ENCODE measurements around the gene MAD1L1.
"Not testable (repeated sequence)": the region's sequence is repeated elsewhere in the genome, so short reads cannot be mapped to it uniquely, and the experiment has no call there.

MAD1L1 gene

DNA sequence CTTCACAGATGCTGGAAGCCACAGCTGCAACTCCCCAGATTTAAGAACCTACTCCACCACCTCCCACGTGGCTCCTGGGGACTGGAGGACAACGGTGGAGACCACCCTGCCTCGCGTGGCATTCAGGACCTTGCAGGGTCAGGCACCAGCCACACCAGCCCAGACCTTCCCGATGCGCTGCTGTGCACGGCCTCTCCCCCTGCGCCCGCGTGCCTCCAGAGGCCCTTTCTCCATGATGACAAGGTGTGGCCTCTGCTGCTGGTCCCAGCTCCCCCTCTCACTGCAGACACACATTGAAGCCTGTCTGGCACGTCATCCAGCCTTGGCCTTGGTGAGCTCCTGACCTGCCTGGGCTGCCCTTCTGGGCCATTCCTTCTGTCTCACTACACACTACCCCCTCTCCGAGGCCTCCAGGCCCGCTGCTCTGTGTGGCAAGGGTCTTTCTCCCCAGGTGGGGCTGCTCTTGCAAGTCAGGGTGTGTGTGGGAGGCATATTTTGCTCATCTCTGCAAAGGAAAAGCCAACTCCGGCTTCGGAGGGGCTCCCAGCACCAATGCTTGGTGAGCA, 254.8 kb downstream of the MAD1L1 start:
- TF ChIP-seq, protein P1, sequence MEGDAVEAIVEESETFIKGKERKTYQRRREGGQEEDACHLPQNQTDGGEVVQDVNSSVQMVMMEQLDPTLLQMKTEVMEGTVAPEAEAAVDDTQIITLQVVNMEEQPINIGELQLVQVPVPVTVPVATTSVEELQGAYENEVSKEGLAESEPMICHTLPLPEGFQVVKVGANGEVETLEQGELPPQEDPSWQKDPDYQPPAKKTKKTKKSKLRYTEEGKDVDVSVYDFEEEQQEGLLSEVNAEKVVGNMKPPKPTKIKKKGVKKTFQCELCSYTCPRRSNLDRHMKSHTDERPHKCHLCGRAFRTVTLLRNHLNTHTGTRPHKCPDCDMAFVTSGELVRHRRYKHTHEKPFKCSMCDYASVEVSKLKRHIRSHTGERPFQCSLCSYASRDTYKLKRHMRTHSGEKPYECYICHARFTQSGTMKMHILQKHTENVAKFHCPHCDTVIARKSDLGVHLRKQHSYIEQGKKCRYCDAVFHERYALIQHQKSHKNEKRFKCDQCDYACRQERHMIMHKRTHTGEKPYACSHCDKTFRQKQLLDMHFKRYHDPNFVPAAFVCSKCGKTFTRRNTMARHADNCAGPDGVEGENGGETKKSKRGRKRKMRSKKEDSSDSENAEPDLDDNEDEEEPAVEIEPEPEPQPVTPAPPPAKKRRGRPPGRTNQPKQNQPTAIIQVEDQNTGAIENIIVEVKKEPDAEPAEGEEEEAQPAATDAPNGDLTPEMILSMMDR (IDR thresholded peaks at IDR 0.05; ENCODE audit: low read depth, low read length, missing control alignments), result no peak
- no peak for DNase-seq (ENCODE audit: low read depth)
- H3K4me3 ChIP-seq (ENCODE audit: low read depth, low read length), result no peak overlapping the region
- in situ Hi-C loops (cut with HindIII; ENCODE audit: low sequenced_read_pairs), result loop anchor here (10.0 kb wide), 1 partner anchor 57 kb away; no protein-coding TSS in a partner anchor

DNA sequence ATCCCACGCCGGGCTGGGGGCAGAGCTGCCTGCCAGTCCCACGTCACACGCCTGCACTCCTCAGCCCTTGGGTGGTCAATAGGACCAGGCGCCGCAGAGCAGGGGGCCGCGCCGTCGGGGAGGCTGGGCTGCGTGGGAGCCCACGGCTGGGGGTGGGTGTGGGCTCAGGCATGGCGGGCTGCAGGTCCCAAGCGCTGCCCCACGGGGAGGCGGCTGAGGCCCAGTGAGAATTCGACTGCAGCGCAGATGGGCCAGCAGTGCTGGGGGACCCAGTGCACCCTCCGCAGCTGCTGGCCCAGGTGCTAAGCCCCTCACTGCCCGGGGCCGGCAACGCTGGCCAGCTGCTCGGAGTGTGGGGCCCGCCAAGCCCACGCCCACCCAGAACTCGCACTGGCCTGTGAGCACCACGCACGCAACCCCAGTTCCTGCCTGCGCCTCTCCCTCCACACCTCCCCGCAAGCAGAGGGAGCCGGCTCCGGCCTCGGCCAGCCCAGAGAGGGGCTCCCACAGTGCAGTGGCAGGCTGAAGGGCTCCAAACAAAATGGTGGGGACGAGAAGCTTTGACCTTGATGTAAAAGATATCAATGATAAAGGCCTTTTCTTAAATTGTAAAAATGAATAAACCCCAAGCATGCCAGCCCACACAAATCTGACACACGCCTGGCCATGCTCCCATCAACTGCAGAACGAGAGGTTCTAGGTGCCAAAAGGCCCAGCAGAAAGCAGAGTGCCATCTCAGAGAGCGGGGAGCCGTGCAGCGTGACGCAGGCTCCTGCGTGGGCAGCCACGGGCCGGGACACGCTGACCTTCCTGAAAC, 255.5 kb downstream of the MAD1L1 start:
- TF ChIP-seq, protein P1 (IDR thresholded peaks at IDR 0.05; ENCODE audit: low read depth, low read length, missing control alignments), result no peak
- in situ Hi-C loops (cut with HindIII; ENCODE audit: low sequenced_read_pairs), result loop anchor here (10.0 kb wide), 1 partner anchor 58 kb away; no protein-coding TSS in a partner anchor
- H3K4me3 ChIP-seq (ENCODE audit: low read depth, low read length), result no peak overlapping the region
- DNase-seq (ENCODE audit: low read depth), result no peak

DNA sequence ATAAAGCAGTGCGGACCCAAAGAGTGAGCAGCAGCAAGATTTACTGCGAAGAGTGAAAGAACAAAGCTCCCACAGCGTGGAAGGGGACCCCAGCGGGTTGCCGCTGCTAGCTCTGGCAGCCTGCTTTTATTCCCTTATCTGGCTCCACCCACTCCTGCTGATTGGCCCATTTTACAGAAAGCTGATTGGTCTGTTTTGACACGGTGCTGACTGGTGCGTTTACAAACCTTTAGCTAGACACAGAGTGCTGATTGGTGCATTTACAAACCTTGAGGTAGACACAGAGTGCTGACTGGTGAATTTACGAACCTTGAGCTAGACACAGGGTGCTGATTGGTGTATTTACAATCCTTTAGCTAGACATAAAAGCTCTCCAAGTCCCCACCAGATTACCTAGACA, 256.2 kb downstream of the MAD1L1 start:
- in situ Hi-C loops (cut with HindIII; ENCODE audit: low sequenced_read_pairs), result loop anchor here (10.0 kb wide), 1 partner anchor 58 kb away; no protein-coding TSS in a partner anchor
- H3K4me3 ChIP-seq (ENCODE audit: low read depth, low read length); DNase-seq (ENCODE audit: low read depth): not testable (repeated sequence)

DNA sequence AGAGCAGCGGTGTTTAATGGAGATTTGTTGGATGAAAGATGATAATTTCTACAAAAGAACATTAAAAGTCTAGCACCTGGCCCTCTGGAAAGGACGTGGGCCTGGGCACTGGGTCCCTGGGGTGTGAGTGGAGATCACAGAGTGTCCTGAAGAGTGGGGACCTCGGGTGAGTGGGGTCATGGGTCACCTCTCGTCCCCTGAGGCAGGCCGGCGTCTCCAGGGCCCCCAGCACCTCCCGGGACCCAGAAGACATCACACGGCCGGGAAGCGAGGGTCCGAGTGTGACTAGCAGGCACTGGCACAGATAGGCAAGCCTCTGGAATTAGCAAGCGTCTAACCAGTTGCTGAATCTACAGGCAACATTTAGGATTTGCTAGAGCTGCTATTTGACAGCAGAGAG, 257.2 kb downstream of the MAD1L1 start:
- no peak overlapping the region for H3K4me3 ChIP-seq (ENCODE audit: low read depth, low read length)
- in situ Hi-C loops (cut with HindIII; ENCODE audit: low sequenced_read_pairs), result loop anchor here (10.0 kb wide), 1 partner anchor 59 kb away; no protein-coding TSS in a partner anchor
- TF ChIP-seq, protein P1 (IDR thresholded peaks at IDR 0.05; ENCODE audit: low read depth, low read length, missing control alignments), result no peak
- no peak for DNase-seq (ENCODE audit: low read depth)

DNA sequence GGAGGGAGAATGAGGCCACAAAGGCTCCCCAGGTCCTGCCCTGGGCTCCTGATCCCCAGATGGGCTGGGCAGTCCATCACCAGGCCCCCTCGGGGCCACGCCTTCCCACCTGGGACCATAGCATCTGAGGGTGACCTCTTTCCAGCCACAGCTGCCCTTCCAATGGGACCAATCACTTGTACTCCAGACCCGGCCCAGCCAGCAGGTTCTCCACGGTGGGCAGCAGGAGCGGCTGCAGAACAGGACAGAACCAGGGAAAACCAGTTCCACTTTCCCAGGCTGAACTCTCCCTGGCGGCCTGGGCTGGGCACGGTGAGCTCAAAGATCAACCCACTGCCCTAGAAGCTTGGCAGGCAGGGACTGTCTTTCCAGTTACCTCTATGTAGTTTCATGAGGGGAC, 257.6 kb downstream of the MAD1L1 start:
- in situ Hi-C loops (cut with HindIII; ENCODE audit: low sequenced_read_pairs), result loop anchor here (10.0 kb wide), 1 partner anchor 60 kb away; no protein-coding TSS in a partner anchor
- TF ChIP-seq, protein P1 (IDR thresholded peaks at IDR 0.05; ENCODE audit: low read depth, low read length, missing control alignments), result no peak
- DNase-seq (ENCODE audit: low read depth), result no peak
- no peak overlapping the region for H3K4me3 ChIP-seq (ENCODE audit: low read depth, low read length)

DNA sequence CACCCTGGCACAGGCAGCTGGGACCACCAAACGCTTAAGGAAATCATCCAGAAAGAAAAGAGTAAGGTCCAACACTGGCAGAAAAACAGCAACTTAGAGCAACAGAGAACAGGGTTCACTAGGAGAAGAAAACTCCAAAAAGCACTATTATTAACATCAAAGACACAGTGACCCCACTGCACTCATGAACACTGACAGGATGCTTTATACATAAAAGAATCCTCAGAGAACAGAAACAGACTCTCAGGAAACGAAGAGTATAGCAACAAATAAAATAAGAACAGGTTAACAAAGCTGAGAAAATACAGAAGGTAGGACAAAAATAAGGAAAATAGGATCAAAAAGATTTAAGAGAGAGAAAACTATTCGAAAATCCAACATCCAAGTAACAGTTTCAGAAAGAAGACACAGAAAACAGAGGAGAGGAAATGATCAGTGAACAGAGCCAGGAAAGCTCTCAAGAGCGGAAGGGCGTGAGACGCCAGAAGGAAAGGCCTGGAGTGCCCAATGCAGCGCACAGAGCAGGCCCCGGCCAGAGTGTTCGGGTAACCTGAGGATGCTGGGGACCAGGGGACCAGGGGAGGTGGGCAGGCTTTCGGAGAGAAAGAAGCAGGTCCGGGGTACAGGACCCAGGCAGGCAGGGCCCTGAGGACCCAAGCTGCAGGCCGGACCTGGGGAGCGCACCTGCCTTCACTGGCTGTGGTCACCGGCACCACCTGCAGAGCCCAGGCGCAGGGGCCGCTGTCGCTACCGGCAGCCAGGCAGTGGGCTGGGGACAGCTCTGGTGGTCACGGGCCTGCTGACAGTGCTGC, 258.2 kb downstream of the MAD1L1 start:
- in situ Hi-C loops (cut with HindIII; ENCODE audit: low sequenced_read_pairs), result loop anchor here (5.0 to 10.0 kb wide), 2 partner anchors 52 to 60 kb away; no protein-coding TSS in a partner anchor

More for the DNA sequence above, 258.2 kb downstream of the MAD1L1 start:
- no peak overlapping the region for H3K4me3 ChIP-seq (ENCODE audit: low read depth, low read length)
- TF ChIP-seq, protein P1 (IDR thresholded peaks at IDR 0.05; ENCODE audit: low read depth, low read length, missing control alignments), result no peak
- DNase-seq (ENCODE audit: low read depth), result no peak

Data from astrocyte of the cerebellum (primary cell).